Fibroblast of villous mesenchyme (primary cell): Measurements from ENCODE around the gene DCAF12. TPM values are rescaled to one million over a fixed set of nuclear protein-coding genes. Genes with fewer than 3 reads are reported as not detected.
A peak's percentile ranks its signal among the peaks of the same experiment; 100 is the strongest.
"Not testable (repeated sequence)": the region's sequence is repeated elsewhere in the genome, so short reads cannot be mapped to it uniquely, and the experiment has no call there.

Source experiments
- DNase-seq: peaks from one replicate; pipeline ENCODE4 v3.0.0-alpha.2; 2010; ENCODE audit warnings: low read depth
- H3K4me3 ChIP-seq: 2 replicates; pipeline ENCODE4 v1.5.1; 2011; ENCODE audit warnings: low read depth, mild to moderate bottlenecking, low read length
- total RNA-seq: library from RNA; depleted of rRNA; stranded (reverse); fragments of >200 nt; gene quantifications from 2 replicates; pipeline ENCODE4 v1.2.3, GENCODE V29; 2012
- TF ChIP-seq, protein P1 (sequence below): IDR thresholded peaks from 2 replicates; pipeline ENCODE4 v1.5.1; 2012; ENCODE audit warnings: low read depth, mild to moderate bottlenecking, low read length; ENCODE audit not compliant: insufficient read depth

The DCAF12 gene
- total RNA-seq, 1 donor, result 29.8 TPM

DNA sequence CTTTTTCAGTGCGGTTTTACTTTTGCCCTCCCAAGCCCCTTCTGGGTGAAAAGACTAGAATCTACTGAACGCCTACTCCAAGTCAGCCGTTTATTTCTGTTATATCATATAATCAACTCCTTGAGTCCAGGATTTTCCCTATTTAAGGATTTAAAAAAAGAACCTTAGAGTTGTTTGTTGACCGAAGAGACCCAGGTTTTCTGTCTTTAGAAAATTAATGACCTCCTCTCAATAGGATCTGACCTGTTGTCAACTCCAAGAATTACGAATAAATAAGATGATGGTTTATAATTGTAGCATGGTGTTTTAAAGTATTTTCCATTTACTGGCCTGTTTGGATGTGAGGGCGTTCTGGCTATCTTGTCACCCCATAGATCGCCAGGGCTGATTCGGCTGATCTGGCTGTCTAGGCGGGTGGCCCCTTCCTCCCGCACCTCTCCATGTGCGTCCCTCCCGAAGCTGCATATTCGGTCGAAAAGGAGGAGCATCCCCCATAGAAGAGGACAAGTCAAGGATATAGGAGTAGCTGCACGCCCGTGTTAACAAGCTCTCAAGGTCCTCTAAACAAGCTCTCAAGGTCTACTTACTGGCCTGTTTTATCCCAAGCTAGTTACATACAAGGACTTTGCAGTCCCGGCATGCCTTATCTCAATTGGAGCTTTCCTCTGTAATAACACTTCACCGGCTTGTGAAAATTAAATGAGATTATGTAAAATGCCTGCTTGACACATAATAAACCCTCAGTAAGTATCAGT is 76.7 kb downstream of the DCAF12 start:
- TF ChIP-seq, protein P1, sequence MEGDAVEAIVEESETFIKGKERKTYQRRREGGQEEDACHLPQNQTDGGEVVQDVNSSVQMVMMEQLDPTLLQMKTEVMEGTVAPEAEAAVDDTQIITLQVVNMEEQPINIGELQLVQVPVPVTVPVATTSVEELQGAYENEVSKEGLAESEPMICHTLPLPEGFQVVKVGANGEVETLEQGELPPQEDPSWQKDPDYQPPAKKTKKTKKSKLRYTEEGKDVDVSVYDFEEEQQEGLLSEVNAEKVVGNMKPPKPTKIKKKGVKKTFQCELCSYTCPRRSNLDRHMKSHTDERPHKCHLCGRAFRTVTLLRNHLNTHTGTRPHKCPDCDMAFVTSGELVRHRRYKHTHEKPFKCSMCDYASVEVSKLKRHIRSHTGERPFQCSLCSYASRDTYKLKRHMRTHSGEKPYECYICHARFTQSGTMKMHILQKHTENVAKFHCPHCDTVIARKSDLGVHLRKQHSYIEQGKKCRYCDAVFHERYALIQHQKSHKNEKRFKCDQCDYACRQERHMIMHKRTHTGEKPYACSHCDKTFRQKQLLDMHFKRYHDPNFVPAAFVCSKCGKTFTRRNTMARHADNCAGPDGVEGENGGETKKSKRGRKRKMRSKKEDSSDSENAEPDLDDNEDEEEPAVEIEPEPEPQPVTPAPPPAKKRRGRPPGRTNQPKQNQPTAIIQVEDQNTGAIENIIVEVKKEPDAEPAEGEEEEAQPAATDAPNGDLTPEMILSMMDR, result no peak
- H3K4me3 ChIP-seq, result peak overlapping the region; percentile 95
- no peak for DNase-seq

DNA sequence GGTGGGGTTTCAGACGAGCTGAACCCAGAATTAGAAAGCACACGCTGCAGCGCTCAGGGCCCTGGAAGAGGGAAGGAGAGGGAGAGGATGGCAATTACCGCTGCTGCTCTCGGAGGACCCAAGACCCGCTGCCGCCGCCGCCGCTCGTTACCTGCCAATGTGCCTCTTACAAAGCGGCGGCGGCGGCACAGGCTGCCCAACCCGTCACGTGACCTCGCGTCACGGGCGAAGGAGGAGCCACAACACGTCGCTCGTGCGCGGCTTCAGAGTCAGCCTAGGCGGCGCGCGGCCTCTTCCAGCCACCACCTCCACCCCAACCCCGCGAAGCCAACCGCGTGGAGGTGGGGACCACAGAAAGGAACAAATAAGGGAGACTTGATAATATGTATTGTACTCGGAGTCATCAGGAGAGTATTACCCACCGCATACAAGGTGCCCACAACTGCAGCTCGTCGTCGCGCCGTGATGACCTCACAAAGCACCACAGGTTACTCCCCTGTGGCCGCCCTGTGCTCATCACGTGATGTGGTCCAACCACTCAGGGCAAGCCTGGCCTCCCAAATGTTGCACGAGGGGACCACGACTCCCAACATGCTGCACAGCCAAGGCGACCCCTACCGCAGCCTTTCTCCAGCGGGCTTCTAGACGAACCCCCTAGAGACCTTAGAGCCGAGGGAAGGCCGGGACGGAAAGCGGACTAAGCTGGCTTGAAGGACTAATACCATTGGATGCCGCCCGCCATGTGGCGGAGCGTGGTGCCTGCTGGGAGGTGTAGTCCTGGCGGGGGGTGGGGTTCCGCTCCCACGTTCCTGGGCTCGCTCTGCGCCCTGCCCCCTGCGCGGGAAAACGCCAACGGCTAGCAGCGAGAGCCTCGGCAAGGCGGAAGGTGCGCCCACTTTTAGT is 77.5 kb downstream of the DCAF12 start, which contains the start of gene UBAP2:
UBAP2 (minus strand) TSS at position 161 of the 903 bp plus-strand sequence. CDS start 31,739 bp downstream, outside the sequence.
- peak; percentile 98 for DNase-seq
- peak within 1 kb of the TSS; percentile 95 for H3K4me3 ChIP-seq
- TF ChIP-seq, protein P1, result no peak

DNA sequence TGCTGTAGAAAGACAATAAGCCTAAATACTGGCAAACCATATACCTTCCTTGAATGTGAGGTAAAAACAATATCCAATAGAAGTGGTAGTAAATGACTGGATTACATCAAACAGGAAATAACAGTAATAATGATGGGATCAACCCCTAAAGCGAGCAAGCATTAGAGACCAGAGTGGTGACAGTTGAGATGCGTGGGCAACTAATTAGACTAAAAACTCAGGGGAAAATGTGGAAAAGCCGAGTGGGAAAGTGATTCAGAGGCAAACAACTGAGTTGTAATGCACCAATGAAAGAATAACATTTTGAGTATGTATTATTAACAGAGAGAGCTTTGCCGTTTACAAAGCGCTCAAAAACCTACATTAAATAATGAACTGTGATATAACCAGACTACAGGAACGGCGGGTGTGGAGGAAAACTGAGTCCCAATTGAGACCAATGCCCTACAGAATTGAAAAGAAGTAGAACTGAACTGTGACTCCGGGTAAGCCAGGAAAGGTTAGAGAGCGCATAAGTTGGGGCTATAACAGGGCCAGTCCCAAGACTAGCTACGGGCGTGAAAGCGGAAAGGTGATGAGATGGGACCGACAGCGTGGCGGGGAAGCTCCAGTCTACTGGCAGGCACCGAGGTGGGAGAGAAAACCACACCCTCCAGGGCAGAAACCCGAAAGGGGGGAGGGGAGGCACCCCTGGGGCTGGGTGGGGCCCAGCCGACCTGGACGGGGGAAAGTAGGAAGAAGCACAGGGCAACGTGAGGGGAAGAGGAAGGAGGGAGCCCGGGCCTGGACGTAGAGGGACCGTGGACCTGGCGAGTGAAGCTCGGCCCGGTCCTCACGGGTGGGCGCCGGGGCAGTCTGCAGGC is 78.4 kb downstream of the DCAF12 start:
- DNase-seq, result no peak
- TF ChIP-seq, protein P1, result no peak
- peak overlapping the region; percentile 95 for H3K4me3 ChIP-seq

DNA sequence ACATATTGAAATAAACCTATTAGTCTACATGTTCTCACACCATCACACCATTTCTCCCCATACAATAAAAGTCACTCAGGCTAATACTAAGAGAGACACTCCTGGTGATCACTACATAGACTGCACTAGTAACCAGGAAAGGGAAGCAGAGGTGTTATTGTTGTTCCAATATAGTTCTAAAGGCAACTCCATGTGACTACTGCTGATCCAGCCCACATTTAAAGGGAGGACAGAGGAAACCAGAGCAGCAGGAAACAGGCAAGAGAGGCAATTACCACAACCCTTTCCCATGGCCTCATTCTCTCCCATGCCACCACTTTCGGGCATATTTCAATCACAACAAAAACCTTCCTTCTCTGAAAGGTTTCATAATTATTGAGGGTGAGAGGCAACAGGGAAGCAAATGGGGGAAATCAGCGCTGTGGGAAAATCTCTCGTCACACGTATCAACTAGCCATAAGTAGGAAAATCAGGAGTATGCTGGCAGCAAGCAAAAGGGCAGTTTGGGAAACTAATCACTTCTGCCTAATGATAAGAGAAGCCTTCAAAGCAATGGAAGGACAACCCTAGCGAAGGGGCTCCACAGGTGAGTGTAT is 79.6 kb downstream of the DCAF12 start:
- TF ChIP-seq, protein P1, result no peak
- peak; percentile 38 for DNase-seq
- peak overlapping the region; percentile 95 for H3K4me3 ChIP-seq

DNA sequence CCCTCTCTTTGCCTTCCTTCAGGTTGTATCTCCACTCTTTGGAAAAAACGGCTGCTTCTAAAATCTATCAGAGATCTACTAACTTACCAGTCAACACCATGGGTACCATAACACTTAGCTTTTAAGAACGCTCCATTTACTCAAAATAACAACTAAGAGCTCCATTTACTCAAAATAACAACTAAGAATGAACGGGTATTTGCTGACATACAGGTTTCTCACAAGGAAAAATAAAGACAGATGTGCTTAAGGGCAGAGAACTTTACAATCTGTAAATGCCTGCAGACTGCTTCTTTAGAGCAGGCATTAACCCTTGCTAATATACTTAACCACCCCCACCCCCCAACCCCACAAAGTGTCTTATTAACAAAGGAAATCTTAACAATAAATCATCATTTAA is 80.6 kb downstream of the DCAF12 start:
- TF ChIP-seq, protein P1, result no peak
- DNase-seq, result no peak
- no peak overlapping the region for H3K4me3 ChIP-seq

DNA sequence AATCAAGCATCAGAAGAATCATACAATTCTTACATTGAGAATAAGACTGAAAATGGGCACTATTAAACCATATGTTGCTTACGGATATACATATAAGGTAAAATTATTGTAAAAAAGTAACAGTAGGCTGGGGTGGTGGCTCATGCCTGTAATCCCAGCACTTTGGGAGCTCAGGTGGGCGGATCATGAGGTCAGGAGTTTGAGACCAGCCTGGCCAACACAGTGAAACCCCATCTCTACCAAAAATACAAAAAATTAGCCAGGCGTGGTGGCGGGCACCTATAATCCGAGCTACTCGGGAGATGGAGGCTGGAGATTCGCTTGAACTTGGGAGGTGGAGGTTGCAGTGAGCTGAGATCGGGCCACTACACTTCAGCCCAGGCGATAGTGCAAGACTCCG is 84.4 kb downstream of the DCAF12 start:
- H3K4me3 ChIP-seq, DNase-seq: not testable (repeated sequence)

DNA sequence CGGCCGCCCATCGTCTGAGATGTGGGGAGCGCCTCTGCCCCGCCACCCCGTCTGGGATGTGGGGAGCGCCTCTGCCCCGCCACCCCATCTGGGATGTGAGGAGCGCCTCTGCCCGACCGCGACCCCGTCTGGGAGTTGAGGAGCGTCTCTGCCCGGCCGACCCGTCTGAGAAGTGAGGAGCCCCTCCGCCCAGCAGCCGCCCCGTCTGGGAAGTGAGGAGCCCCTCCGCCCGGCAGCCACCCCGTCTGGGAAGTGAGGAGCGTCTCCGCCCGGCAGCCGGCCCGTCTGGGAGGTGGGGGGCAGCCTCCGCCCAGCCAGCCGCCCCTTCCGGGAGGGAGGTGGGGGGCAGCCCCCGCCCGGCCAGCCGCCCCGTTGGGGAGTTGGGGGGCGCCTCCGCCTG is 87.6 kb downstream of the DCAF12 start:
- not testable (repeated sequence) for H3K4me3 ChIP-seq, DNase-seq
